AG04450 (cell line): ENCODE measurements around the gene OR13J1. TPM values are rescaled to one million over a fixed set of nuclear protein-coding genes. Genes with fewer than 3 reads are reported as not detected.

Source experiments
- CTCF ChIA-PET: fragments of 300-600, 350-600 bp; formaldehyde crosslinking; extraction: SDS; loops from one replicate; lab custom pipeline; 2022; ENCODE audit warnings: antibody characterized with exemption, inconsistent platforms; lab: Charles Lee
- POLR2A ChIA-PET: fragments of 350-600 bp; formaldehyde crosslinking; extraction: SDS; loops from one replicate; lab custom pipeline; 2021; ENCODE audit warnings: antibody characterized with exemption, inconsistent platforms; lab: Yijun Ruan, JAX
- DNase-seq: peaks from one replicate; pipeline ENCODE4 v3.0.0-alpha.2; 2011; ENCODE audit warnings: low read depth, low spot score
- H3K27ac ChIP-seq: one replicate; pipeline ENCODE4 v1.5.1; 2012; ENCODE audit warnings: low read depth, low read length, control low read depth
- H3K27me3 ChIP-seq: one replicate; pipeline ENCODE4 v1.6.0; 2012; ENCODE audit warnings: low read length; ENCODE audit not compliant: control insufficient read depth, insufficient read depth
- H3K4me3 ChIP-seq: 2 replicates; pipeline ENCODE4 v1.5.1; 2011; ENCODE audit warnings: mild to moderate bottlenecking, low read depth, low read length, control low read depth
- H3K9me3 ChIP-seq: 2 replicates; pipeline ENCODE4 v1.5.1; 2012; ENCODE audit warnings: low read length; ENCODE audit not compliant: control insufficient read depth, insufficient read depth
- polyA plus RNA-seq: library from polyadenylated mRNA; depleted of rRNA; stranded (reverse); fragments of >200 nt; gene quantifications from 2 replicates; pipeline ENCODE4 v1.2.3, GENCODE V29; 2011
- TF ChIP-seq, protein P1 (sequence below): IDR thresholded peaks from 2 replicates; pipeline ENCODE4 v1.5.1; 2011; ENCODE audit warnings: low read depth, low read length, control low read depth, inconsistent platforms

OR13J1 gene
- polyA plus RNA-seq, 1 experiment = not detected

DNA sequence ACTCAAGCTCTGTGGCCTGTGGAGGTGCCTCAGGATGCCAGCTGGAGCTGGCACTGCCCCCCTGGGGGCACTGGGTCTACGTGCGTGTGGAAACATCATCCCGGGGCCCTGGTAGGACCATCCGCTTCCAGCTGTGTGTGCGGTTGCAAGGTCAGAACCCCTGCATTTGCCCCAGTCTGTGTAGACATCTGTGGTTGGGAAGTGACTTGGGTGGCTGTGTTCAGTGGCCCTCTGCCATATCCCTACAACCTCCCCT is 28.6 kb downstream of the OR13J1 start:
- Histone ChIP-seq H3K9me3 (no peaks in the 10 kb centered on the region; the same call in 1 of the 2 replicates), H3K27me3 (no peaks in the 10 kb centered on the region), H3K27ac (no peak overlapping the region), H3K4me3 (no peak overlapping the region)
- TF ChIP-seq, protein P1, sequence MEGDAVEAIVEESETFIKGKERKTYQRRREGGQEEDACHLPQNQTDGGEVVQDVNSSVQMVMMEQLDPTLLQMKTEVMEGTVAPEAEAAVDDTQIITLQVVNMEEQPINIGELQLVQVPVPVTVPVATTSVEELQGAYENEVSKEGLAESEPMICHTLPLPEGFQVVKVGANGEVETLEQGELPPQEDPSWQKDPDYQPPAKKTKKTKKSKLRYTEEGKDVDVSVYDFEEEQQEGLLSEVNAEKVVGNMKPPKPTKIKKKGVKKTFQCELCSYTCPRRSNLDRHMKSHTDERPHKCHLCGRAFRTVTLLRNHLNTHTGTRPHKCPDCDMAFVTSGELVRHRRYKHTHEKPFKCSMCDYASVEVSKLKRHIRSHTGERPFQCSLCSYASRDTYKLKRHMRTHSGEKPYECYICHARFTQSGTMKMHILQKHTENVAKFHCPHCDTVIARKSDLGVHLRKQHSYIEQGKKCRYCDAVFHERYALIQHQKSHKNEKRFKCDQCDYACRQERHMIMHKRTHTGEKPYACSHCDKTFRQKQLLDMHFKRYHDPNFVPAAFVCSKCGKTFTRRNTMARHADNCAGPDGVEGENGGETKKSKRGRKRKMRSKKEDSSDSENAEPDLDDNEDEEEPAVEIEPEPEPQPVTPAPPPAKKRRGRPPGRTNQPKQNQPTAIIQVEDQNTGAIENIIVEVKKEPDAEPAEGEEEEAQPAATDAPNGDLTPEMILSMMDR = no peak
- CTCF ChIA-PET = interaction anchor here (1.4 kb wide), 2 partner anchors 15 to 40 kb away, joined by 3 to 7 read pairs; no protein-coding TSS in a partner anchor
- DNase-seq = no peak
- POLR2A ChIA-PET = no interaction called here

DNA sequence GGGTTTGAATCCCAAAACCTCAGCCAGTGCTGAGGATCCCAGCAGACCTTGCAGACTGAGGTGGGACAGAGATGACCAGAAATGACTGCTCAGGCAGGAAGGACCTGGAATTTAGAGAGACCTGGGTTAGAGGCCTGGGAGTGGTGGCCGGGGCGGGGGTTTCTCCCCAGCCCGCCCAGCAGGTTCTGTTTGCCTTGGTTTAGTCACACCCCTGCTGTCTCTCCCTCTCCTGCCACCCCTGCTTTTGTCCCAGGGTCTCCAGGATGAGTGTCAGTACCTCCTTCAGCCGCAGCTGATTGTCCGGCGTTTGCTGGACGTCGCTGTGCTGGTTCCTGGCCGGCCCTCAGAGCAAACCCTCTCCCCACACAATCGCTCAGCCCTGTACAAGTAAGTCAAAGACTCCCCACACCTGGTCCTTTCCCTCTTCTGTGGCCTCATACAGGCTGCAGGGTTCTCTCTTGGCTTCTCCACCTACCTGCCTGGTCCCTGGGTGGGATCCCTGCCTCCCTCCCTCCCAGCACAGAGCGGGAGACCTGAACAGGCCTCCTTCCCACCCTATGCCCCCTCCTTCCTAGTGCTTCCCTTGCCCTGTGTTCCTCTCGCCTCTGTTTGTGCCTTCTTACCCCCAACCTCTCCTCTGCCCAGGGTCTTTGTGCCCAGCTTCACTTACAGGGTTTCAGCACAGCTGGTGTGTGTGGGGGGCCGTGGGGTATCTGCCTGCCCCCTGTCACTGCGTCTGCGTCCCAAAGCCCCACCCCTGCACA is 29.1 kb downstream of the OR13J1 start:
- DNase-seq = no peak
- ChIA-PET POLR2A (no interaction called here), CTCF (interaction anchor here (1.4 kb wide), 2 partner anchors 15 to 41 kb away, joined by 3 read pairs; no protein-coding TSS in a partner anchor)
- Histone ChIP-seq H3K4me3 (no peak overlapping the region), H3K9me3 (no peaks in the 10 kb centered on the region; the same call in 1 of the 2 replicates), H3K27me3 (no peaks in the 10 kb centered on the region), H3K27ac (no peak overlapping the region)
- TF ChIP-seq, protein P1 = no peak

DNA sequence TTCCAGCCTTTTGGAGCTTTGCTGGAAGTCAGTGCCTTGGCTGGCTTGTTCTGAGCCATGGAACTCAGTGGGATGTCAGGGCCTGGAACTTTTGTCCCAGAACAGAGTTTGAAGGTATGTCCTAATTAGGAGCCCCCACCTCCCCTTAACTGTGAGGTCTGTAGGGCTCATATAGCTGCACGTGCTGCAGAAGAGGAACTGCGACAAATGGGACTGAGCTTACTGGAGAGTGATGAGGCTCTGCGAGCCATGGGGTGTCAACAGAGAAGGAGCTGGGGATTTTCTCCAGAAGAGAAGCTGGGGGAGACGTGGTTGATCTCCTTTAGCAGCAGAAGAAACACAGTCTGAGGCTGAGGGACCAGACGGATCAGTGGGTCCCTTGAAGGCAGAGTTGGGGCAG is 30.3 kb downstream of the OR13J1 start:
- H3K27me3 ChIP-seq = no peaks in the 10 kb centered on the region
- TF ChIP-seq, protein P1 = no peak
- CTCF ChIA-PET = interaction anchor here (1.1 to 1.4 kb wide), 2 partner anchors 42 to 49 kb away, joined by 3 to 4 read pairs; no protein-coding TSS in a partner anchor
- no peak overlapping the region for H3K4me3 ChIP-seq
- POLR2A ChIA-PET = no interaction called here
- DNase-seq = no peak
- no peak overlapping the region for H3K27ac ChIP-seq
- H3K9me3 ChIP-seq = no peaks in the 10 kb centered on the region; the same call in 1 of the 2 replicates

DNA sequence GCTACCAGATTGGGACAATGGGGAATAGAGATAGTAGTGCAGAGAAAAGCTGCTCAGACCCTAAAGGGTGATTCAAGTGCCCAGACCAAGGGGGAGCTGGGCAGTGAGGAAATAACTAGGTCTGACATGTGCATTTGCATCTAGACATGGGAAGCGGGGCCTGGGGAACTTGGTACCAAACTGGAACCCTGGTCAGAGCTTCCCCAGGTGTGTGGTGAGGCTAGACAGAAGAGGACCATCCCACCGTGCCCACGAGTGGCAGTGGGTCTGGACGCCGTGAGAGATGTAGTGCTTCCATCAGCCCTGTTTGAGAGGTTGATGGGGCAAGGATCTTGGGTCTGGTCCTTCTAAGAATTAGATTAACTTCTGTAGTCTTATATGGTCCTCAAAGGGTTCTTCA is 33.6 kb downstream of the OR13J1 start:
- no peak overlapping the region for H3K4me3 ChIP-seq
- no peaks in the 10 kb centered on the region; the same call in 1 of the 2 replicates for H3K9me3 ChIP-seq
- CTCF ChIA-PET = interaction anchor here (1.8 kb wide), 1 partner anchor 11 kb away, joined by 9 read pairs; no protein-coding TSS in a partner anchor
- no peak overlapping the region for H3K27ac ChIP-seq
- DNase-seq = no peak
- no peaks in the 10 kb centered on the region for H3K27me3 ChIP-seq
- POLR2A ChIA-PET = no interaction called here
- TF ChIP-seq, protein P1 = no peak

DNA sequence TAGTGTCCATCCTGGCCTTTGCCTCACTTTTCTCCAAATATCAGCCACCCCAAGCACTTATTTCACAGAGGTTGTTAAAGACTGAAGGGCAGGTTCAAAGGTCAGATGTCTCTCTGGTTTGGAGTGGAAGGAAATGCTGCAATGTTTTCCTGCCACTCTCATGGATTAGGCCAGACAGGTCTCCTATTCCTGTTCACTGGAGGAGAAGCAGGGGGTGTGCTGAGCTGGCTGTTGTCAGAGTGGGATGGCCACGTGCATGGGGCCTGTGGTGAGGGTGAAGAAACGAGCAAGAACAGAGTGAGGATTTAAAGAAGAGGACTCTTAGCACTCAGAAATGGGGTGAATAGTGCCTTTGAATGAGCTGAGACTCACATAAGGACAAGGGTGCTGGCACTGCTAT is 34.4 kb downstream of the OR13J1 start:
- TF ChIP-seq, protein P1 = no peak
- Histone ChIP-seq H3K27ac (no peak overlapping the region), H3K4me3 (no peak overlapping the region), H3K27me3 (no peaks in the 10 kb centered on the region), H3K9me3 (no peaks in the 10 kb centered on the region)
- no peak for DNase-seq
- ChIA-PET CTCF (interaction anchor here (1.8 kb wide), 1 partner anchor 10 kb away, joined by 9 read pairs; no protein-coding TSS in a partner anchor), POLR2A (no interaction called here)
